HCT116 (cell line): Measurements from ENCODE around the gene SNRPD2. TPM values are rescaled to one million over a fixed set of nuclear protein-coding genes. Genes with fewer than 3 reads are reported as not detected.

ENCODE experiments used
- ATAC-seq: fragments of 200-7000 bp; cut with Tn5 transposase; 2 replicates; pipeline ENCODE4 v1.9.1; 2020; ENCODE audit warnings: mild to moderate bottlenecking, moderate library complexity
- Bru-seq: library from RNA; stranded (reverse); fragments of 400-500 nt; gene quantifications from one replicate; lab custom pipeline; 2021; lab: Mats Ljungman, UMichigan
- BruChase-seq, 2 experiments: library from RNA; stranded (reverse); fragments of 400-500 nt; gene quantifications; one replicate each; lab custom pipeline; 2021; lab: Mats Ljungman, UMichigan
- BruUV-seq: library from RNA; stranded (reverse); fragments of 400-500 nt; replicated peaks from 2 replicates; lab custom pipeline; 2021; lab: Mats Ljungman, UMichigan
- CTCF ChIA-PET: fragments of 300-600 bp; sonication (Branson Sonifier 250); formaldehyde crosslinking; loops from one replicate; lab custom pipeline; 2021; ENCODE audit warnings: antibody characterized with exemption; lab: Charles Lee
- POLR2A ChIA-PET: fragments of 300-600, 350-600 bp; sonication (Branson Sonifier 250); formaldehyde crosslinking; loops from one replicate; lab custom pipeline; 2021; ENCODE audit warnings: antibody characterized with exemption; lab: Charles Lee
- RAD21 ChIA-PET, 2 experiments: fragments of 300-600 bp; sonication (Branson Sonifier 250); formaldehyde crosslinking; loops; one replicate each; lab custom pipeline; 2023; ENCODE audit warnings: low total read pairs in 2 of 2; ENCODE audit not compliant: uncharacterized antibody in 2 of 2, unreplicated experiment in 2 of 2, low non-redundant PET in 1 of 2; lab: Charles Lee
- DNase-seq: peaks from one replicate; pipeline ENCODE4 v3.0.0-alpha.2; 2010; ENCODE audit warnings: low read depth, low spot score
- H2AFZ ChIP-seq: fragments of 200-600 bp; shearing (Covaris generic), sonication (generic); 2 replicates; pipeline ENCODE4 v1.6.1; 2017; ENCODE audit warnings: low read depth, mixed run types, mixed read lengths, antibody characterized with exemption, low read length; ENCODE audit not compliant: poor library complexity, severe bottlenecking
- H3K27ac ChIP-seq: 2 replicates; pipeline ENCODE4 v1.5.1; 2012; ENCODE audit warnings: low read depth, low read length
- H3K27me3 ChIP-seq: fragments of 200-600 bp; sonication (generic); 2 replicates; pipeline ENCODE4 v1.6.1; 2016; ENCODE audit warnings: mixed run types, low read length, mixed read lengths; ENCODE audit not compliant: insufficient read depth
- H3K36me3 ChIP-seq, 2 experiments: fragments of 200-500 bp in 1 of 2; fragments of 200-600 bp in 1 of 2; sonication (Bioruptor generic) in 1 of 2; sonication (generic) in 1 of 2; 2 replicates each; pipeline versions ENCODE4 v1.5.1 to v1.6.1; 2014 to 2016; ENCODE audit warnings: low read length in 2 of 2, inconsistent platforms in 1 of 2, mixed read lengths in 1 of 2, mixed run types in 1 of 2; ENCODE audit not compliant: insufficient read depth in 2 of 2, control insufficient read depth in 1 of 2
- H3K4me1 ChIP-seq, 2 experiments: fragments of 200-600 bp in 1 of 2; sonication (generic) in 1 of 2; 2 replicates each; pipeline versions ENCODE4 v1.5.1 to v1.6.1; 2012 to 2017; ENCODE audit warnings: low read length in 2 of 2, inconsistent platforms in 1 of 2, mild to moderate bottlenecking in 1 of 2, mixed read lengths in 1 of 2, mixed run types in 1 of 2, moderate library complexity in 1 of 2; ENCODE audit not compliant: insufficient read depth in 2 of 2, control insufficient read depth in 1 of 2
- H3K4me2 ChIP-seq: fragments of 200-600 bp; sonication (generic); 2 replicates; pipeline ENCODE4 v1.6.1; 2017; ENCODE audit warnings: mixed run types, low read length, mixed read lengths
- H3K4me3 ChIP-seq, 2 experiments: fragments of 200-600 bp in 1 of 2; sonication (generic) in 1 of 2; replicated peaks in 1 of 2; 2 replicates each; pipeline ENCODE4 v1.5.1; 2011 to 2016; ENCODE audit warnings: low read length in 2 of 2, control low read depth in 1 of 2, low read depth in 1 of 2, mild to moderate bottlenecking in 1 of 2, mixed read lengths in 1 of 2, mixed run types in 1 of 2
- H3K79me2 ChIP-seq: fragments of 200-600 bp; sonication (generic); 2 replicates; pipeline ENCODE4 v1.6.1; 2017; ENCODE audit warnings: mild to moderate bottlenecking, mixed run types, low read length, moderate library complexity, mixed read lengths; ENCODE audit not compliant: insufficient read depth
- H3K9ac ChIP-seq: fragments of 200-600 bp; sonication (generic); 2 replicates; pipeline ENCODE4 v1.6.1; 2016; ENCODE audit warnings: low read length, mixed read lengths
- H3K9me2 ChIP-seq: fragments of 200-600 bp; sonication (generic), shearing (Covaris generic); 2 replicates; pipeline ENCODE4 v1.6.1; 2017; ENCODE audit warnings: mixed run types, mild to moderate bottlenecking, moderate library complexity; ENCODE audit not compliant: insufficient read depth
- H3K9me3 ChIP-seq, 2 experiments: fragments of 200-500 bp in 1 of 2; fragments of 200-600 bp in 1 of 2; sonication (Bioruptor generic) in 1 of 2; sonication (generic) in 1 of 2; 2 replicates each; pipeline ENCODE4 v1.6.1; 2014 to 2017; ENCODE audit warnings: low read length in 2 of 2, mixed read lengths in 2 of 2, inconsistent platforms in 1 of 2, low read depth in 1 of 2, mild to moderate bottlenecking in 1 of 2, mixed run types in 1 of 2, moderate library complexity in 1 of 2; ENCODE audit not compliant: control insufficient read depth in 1 of 2, insufficient read depth in 1 of 2
- H4K20me1 ChIP-seq: fragments of 200-600 bp; sonication (generic), shearing (Covaris generic); 2 replicates; pipeline ENCODE4 v1.6.1; 2017; ENCODE audit warnings: mixed run types, mild to moderate bottlenecking, moderate library complexity; ENCODE audit not compliant: insufficient read depth
- CBX3 ChIP-seq: IDR thresholded peaks from 2 replicates; pipeline ENCODE4 v1.6.1; 2012; ENCODE audit warnings: low read depth
- CEBPB ChIP-seq: IDR thresholded peaks from 2 replicates; pipeline ENCODE4 v1.6.1; 2012; ENCODE audit warnings: low read depth
- EGR1 ChIP-seq: IDR thresholded peaks from 2 replicates; pipeline ENCODE4 v1.6.1; 2012; ENCODE audit warnings: low read depth
- ELF1 ChIP-seq: IDR thresholded peaks from 2 replicates; pipeline ENCODE4 v1.6.1; 2012; ENCODE audit warnings: low read depth, borderline replicate concordance
- POLR2A ChIP-seq: IDR thresholded peaks from 2 replicates; pipeline ENCODE4 v1.7.0; 2011; ENCODE audit warnings: borderline replicate concordance; ENCODE audit not compliant: insufficient read depth, insufficient read length; ENCODE audit errors: extremely low read depth
- POLR2AphosphoS5 ChIP-seq: IDR thresholded peaks from 2 replicates; pipeline ENCODE4 v1.6.1; 2011; ENCODE audit warnings: mild to moderate bottlenecking, low read depth, low read length, moderate library complexity
- RAD21 ChIP-seq: IDR thresholded peaks from 2 replicates; pipeline ENCODE4 v1.6.1; 2012; ENCODE audit warnings: low read depth, mild to moderate bottlenecking
- SIN3A ChIP-seq: IDR thresholded peaks from 2 replicates; pipeline ENCODE4 v1.6.1; 2012; ENCODE audit warnings: low read depth
- SRF ChIP-seq: IDR thresholded peaks from 2 replicates; pipeline ENCODE4 v1.6.1; 2012; ENCODE audit warnings: low read depth
- TCF7L2 ChIP-seq: IDR thresholded peaks from 2 replicates; pipeline ENCODE4 v1.7.0; 2011; ENCODE audit warnings: borderline replicate concordance, inconsistent platforms; ENCODE audit not compliant: insufficient read depth, insufficient read length; ENCODE audit errors: extremely low read depth
- YY1 ChIP-seq: IDR thresholded peaks from 2 replicates; pipeline ENCODE4 v1.6.1; 2011; ENCODE audit warnings: low read length, low read depth, moderate library complexity, mild to moderate bottlenecking; ENCODE audit not compliant: insufficient replicate concordance; ENCODE audit errors: extremely low read depth
- ZFX ChIP-seq: fragments of 450-650 bp; IDR thresholded peaks from 2 replicates; pipeline ENCODE4 v1.6.1; 2017
- ZNF274 ChIP-seq: fragments of 200-500 bp; sonication (Bioruptor generic); IDR thresholded peaks from 2 replicates; pipeline ENCODE4 v1.6.1; 2014; ENCODE audit warnings: mild to moderate bottlenecking, low read depth, low read length, inconsistent platforms
- intact Hi-C: fragments of 100-400 bp; cut with micrococcal nuclease; formaldehyde crosslinking; loops from 2 replicates; pipeline ENCODE4 v1.10.0; 2022
- long read RNA-seq: library from polyadenylated mRNA; unstranded; transcript quantifications from one replicate; pipeline ENCODE4 v2.0.0, GENCODE V29; 2021; ENCODE audit not compliant: unreplicated experiment
- polyA plus RNA-seq: library from polyadenylated mRNA; unstranded; fragments of >200 nt; gene quantifications from 2 replicates; pipeline ENCODE4 v1.2.1, GENCODE V29; 2012; ENCODE audit warnings: missing spikeins
- total RNA-seq: library from RNA; stranded (reverse); gene quantifications from one replicate; pipeline ENCODE4 v1.2.1, GENCODE V29; 2021; ENCODE audit not compliant: unreplicated experiment
- TF ChIP-seq, protein P1 (sequence below): IDR thresholded peaks from 2 replicates; pipeline ENCODE4 v1.6.1; 2011; ENCODE audit warnings: mild to moderate bottlenecking, low read length, moderate library complexity; ENCODE audit not compliant: insufficient replicate concordance; ENCODE audit errors: extremely low read depth
- TF ChIP-seq, protein P2 (sequence below): IDR thresholded peaks from 2 replicates; pipeline ENCODE4 v1.6.1; 2012; ENCODE audit warnings: low read depth
- TF ChIP-seq, protein P3 (sequence below), 3 experiments: fragments of 200-600 bp in 1 of 3; sonication (generic) in 1 of 3; IDR thresholded peaks in 2 of 3; conservative IDR thresholded peaks in 1 of 3; 2 replicates each; pipeline ENCODE4 v1.5.1; 2012 to 2017; ENCODE audit warnings: low read depth in 2 of 3, low read length in 2 of 3, antibody characterized with exemption in 1 of 3, borderline replicate concordance in 1 of 3, control low read depth in 1 of 3, mild to moderate bottlenecking in 1 of 3, mixed read lengths in 1 of 3, mixed run types in 1 of 3, moderate library complexity in 1 of 3; ENCODE audit not compliant: insufficient read depth in 1 of 3

Gene SNRPD2
- total RNA-seq (927 TPM), Bru-seq, nascent RNA (percentile 96 among the genes with signal in this experiment), BruChase-seq, experiment 1, labeled RNA remaining after a 6-hour chase (percentile 97 among the genes with signal in this experiment), BruChase-seq, experiment 2, labeled RNA remaining after a 2-hour chase (percentile 96 among the genes with signal in this experiment)
- polyA plus RNA-seq = 945 and 1,044 TPM in 2 replicates
- long read RNA-seq, transcript SNRPD2-201 (3 exons, 901 nt) = major isoform, 376 of 569 reads
- long read RNA-seq, partial matches to known transcripts = 185 of 569 reads
- long read RNA-seq, other reads (novel, unspliced or antisense) = 4 of 569 reads

DNA sequence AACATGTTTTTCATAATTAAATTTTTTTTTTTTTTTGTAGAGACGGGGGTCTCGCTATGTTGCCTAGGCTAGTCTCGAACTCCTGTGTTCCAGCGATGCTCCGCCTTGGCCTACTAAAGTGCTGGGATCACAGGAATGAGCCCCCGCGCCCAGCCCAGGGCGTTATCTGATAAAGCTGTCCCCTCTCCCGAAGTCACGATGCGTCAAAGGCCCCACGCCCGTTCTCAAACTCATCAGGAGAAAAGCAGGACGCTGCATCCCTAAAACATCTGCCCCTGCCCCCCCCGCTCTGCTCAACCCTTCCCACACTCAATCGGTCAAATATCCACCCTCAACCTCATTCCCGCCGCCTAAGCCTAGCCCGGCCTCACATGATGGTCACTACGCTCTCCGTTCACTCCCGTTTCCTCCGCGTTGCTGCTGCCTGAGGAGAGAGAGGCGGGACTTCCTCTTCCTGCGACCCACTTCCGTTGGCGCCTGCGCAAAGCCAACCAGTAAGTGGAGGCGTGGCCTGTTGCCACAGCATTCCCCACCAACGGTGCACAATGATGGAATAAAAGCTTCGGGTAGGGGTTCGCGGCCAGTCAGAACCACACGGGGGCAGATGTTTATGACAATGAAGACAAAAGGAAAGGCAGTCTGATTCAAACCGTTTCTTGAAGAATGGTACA lies at the start of gene SNRPD2:
TSS of gene SNRPD2 (minus strand) at position 438 of the 671 bp plus-strand sequence. CDS start at position 373, 65 bp downstream.
- CTCF ChIA-PET = interaction anchor here (0.6 to 2.9 kb wide), 13 partner anchors 10 to 1558 kb away, joined by 3 to 28 read pairs (median 8); partner anchors contain the start of gene SIX5
- TF ChIP-seq POLR2AphosphoS5 (peak; percentile 96), YY1 (peak; percentile 36), RAD21 (no peak), POLR2A (peak; percentile 93), ZNF274 (no peak), ZFX (peak; percentile 61; the same call in 1 of the 2 replicates), EGR1 (no peak), SRF (no peak), CBX3 (no peak), TCF7L2 (no peak), CEBPB (no peak), SIN3A (peak; percentile 92), ELF1 (no peak; the same call in 1 of the 2 replicates)
- TF ChIP-seq, protein P1, sequence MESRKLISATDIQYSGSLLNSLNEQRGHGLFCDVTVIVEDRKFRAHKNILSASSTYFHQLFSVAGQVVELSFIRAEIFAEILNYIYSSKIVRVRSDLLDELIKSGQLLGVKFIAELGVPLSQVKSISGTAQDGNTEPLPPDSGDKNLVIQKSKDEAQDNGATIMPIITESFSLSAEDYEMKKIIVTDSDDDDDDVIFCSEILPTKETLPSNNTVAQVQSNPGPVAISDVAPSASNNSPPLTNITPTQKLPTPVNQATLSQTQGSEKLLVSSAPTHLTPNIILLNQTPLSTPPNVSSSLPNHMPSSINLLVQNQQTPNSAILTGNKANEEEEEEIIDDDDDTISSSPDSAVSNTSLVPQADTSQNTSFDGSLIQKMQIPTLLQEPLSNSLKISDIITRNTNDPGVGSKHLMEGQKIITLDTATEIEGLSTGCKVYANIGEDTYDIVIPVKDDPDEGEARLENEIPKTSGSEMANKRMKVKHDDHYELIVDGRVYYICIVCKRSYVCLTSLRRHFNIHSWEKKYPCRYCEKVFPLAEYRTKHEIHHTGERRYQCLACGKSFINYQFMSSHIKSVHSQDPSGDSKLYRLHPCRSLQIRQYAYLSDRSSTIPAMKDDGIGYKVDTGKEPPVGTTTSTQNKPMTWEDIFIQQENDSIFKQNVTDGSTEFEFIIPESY = no peak
- TF ChIP-seq, protein P2, sequence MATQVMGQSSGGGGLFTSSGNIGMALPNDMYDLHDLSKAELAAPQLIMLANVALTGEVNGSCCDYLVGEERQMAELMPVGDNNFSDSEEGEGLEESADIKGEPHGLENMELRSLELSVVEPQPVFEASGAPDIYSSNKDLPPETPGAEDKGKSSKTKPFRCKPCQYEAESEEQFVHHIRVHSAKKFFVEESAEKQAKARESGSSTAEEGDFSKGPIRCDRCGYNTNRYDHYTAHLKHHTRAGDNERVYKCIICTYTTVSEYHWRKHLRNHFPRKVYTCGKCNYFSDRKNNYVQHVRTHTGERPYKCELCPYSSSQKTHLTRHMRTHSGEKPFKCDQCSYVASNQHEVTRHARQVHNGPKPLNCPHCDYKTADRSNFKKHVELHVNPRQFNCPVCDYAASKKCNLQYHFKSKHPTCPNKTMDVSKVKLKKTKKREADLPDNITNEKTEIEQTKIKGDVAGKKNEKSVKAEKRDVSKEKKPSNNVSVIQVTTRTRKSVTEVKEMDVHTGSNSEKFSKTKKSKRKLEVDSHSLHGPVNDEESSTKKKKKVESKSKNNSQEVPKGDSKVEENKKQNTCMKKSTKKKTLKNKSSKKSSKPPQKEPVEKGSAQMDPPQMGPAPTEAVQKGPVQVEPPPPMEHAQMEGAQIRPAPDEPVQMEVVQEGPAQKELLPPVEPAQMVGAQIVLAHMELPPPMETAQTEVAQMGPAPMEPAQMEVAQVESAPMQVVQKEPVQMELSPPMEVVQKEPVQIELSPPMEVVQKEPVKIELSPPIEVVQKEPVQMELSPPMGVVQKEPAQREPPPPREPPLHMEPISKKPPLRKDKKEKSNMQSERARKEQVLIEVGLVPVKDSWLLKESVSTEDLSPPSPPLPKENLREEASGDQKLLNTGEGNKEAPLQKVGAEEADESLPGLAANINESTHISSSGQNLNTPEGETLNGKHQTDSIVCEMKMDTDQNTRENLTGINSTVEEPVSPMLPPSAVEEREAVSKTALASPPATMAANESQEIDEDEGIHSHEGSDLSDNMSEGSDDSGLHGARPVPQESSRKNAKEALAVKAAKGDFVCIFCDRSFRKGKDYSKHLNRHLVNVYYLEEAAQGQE = no peak
- TF ChIP-seq, protein P3, sequence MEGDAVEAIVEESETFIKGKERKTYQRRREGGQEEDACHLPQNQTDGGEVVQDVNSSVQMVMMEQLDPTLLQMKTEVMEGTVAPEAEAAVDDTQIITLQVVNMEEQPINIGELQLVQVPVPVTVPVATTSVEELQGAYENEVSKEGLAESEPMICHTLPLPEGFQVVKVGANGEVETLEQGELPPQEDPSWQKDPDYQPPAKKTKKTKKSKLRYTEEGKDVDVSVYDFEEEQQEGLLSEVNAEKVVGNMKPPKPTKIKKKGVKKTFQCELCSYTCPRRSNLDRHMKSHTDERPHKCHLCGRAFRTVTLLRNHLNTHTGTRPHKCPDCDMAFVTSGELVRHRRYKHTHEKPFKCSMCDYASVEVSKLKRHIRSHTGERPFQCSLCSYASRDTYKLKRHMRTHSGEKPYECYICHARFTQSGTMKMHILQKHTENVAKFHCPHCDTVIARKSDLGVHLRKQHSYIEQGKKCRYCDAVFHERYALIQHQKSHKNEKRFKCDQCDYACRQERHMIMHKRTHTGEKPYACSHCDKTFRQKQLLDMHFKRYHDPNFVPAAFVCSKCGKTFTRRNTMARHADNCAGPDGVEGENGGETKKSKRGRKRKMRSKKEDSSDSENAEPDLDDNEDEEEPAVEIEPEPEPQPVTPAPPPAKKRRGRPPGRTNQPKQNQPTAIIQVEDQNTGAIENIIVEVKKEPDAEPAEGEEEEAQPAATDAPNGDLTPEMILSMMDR (IDR thresholded peaks at IDR 0.05 in 2 of 3, conservative IDR thresholded peaks at IDR 0.05 in 1 of 3; ENCODE audit: borderline replicate concordance in 1 of 3, insufficient read depth in 1 of 3, low read depth in 2 of 3, low read length in 2 of 3) = no peak

More for the DNA sequence above, at the start of gene SNRPD2:
- peak; percentile 65 for ATAC-seq
- peak within 1 kb of the TSS; percentile 86 to 98 for H3K4me3 ChIP-seq
- H3K27ac ChIP-seq = peak within 1 kb of the TSS; percentile 79
- H3K9me3 ChIP-seq = no peaks in the 10 kb centered on the region
- ChIA-PET POLR2A (interaction anchor here (0.7 to 4.3 kb wide), 14 partner anchors 9 to 1549 kb away, joined by 3 to 24 read pairs (median 6); partner anchors contain the start of genes FOSB and SIX5), RAD21 (interaction anchor here (0.8 to 1.8 kb wide), 3 partner anchors 26 to 78 kb away, joined by 3 to 4 read pairs (median 4); partner anchors contain the start of gene SIX5 (in 1 of the 2))
- no peaks in the 10 kb centered on the region; the same call in 1 of the 2 replicates for H4K20me1 ChIP-seq
- no peaks in the 10 kb centered on the region for H3K9me2 ChIP-seq
- no peaks in the 10 kb centered on the region for H3K27me3 ChIP-seq
- peaks cover 14 to 36% of the 10 kb centered on the region in 2 experiments for H3K36me3 ChIP-seq
- intact Hi-C loops = loop anchor here (2.0 kb wide), 1 partner anchor 79 kb away; no protein-coding TSS in a partner anchor
- H2AFZ ChIP-seq = peak within 1 kb of the TSS; percentile 86
- H3K4me1 ChIP-seq = peaks cover 3 to 12% of the 10 kb centered on the region in 2 experiments; a peak in 3 of 4 replicates
- peak within 1 kb of the TSS; percentile 97 for H3K9ac ChIP-seq
- peaks cover 48% of the 10 kb centered on the region for H3K79me2 ChIP-seq
- H3K4me2 ChIP-seq = peak within 1 kb of the TSS; percentile 95
- peak; percentile 86 for DNase-seq
- TSS peak; percentile 91 for BruUV-seq
